COLO668 (cell line): ENCODE measurements around the gene HES3.

ENCODE experiments used
- DNase-seq: peaks from one replicate; lab custom pipeline; 2025; ENCODE audit not compliant: unreplicated experiment; lab: John Stamatoyannopoulos, UW

Gene HES3

DNA sequence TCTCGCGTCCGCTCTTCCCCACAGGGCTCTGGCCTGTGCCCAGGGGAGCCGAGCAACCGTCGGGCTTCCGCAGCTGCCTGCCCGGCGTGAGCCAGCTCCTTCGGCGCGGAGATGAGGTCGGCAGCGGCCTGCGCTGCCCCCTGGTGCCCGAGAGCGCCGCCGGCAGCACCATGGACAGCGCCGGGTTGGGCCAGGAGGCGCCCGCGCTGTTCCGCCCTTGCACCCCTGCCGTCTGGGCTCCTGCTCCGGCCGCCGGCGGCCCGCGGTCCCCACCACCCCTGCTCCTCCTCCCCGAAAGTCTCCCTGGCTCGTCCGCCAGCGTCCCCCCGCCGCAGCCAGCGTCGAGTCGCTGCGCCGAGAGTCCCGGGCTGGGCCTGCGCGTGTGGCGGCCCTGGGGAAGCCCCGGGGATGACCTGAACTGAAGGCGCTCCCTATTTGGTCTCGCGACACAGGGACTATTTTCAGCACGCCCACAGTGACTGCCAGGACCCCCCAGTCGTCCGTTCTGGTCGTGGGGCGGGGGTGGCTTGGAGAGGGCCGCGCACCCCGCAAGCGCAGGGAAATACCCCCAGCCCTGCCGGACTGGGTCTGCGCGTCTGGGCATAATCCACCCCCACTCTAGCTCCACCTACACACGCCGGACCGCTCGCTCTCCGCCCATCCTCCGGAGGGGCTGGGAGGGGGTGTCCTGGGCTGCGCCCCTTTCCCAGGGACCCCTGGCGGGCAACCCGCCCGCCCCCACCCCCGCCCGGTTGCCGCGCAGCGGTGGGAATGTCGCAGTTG, 1.3 kb downstream of the HES3 start:
- peak; percentile 96 for DNase-seq

GRCh38 chr1:6245869-6246496, 2.0 kb downstream of the HES3 start:
- peak; percentile 72 for DNase-seq

DNA sequence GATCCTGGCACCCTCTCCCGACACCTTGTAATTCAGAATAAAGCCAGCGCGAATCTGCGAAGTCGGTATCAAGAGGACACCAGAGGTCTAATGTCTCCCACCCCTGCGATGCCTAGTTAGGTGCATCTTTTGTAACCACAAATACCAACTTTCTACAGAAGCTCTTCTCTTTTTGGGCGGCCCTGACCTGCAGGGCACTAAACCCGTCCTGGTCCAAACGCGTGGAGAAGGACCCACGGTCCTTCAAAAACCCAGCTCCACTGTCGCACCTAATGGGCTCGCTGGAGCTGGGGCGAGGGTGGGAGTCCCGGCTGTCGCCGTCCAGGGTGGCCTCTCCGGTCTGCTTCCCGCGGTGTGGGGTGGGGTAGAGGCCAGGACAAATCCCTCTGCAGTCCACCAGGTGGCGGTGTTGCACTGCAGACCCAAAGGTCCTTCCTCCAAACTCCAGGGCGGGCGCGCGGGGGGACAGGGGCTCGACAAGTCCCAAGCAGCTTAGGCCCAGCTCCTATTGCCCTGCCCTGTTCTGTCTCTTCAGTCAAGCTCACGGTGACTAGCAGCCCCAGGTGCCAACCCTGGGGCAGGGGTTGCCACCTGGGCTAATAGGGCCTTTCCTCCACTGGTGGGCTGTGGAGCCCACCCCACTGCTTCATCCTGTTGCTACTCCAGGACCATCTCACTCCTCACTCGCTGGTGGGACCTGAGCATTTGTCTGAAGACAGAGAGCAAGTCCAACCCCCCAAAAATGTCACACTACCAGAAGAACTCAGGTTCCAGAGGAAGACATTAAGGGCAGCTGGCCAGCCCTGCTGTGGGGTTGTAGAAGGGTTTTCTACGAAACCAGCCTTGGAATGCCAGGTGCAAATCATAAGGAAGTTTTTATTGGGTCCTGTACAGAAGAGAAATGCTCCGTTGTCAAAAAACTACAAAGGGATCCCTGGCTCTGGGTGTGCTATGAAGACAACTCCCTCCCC, 2.8 kb downstream of the HES3 start:
- DNase-seq, result peak; percentile 94

DNA sequence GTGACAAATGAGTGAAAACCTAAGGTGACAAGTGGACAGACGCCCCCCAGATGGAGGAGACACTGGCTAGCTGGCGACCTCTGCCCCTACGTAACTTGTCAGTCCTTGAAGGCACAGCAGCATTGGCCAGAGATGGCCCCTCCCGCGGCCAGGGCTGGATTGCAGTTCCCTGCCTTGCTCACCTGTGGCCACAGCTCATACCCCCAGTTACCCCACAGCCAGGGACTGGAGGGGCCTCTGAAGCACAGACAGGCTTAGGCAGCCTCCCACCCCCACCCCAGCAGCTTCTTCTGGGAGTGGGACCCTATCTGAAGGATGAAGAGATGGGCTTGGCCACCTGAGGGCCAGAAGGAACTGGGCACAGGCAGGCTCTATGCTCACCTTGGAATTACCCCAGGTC, 3.7 kb downstream of the HES3 start:
- no peak for DNase-seq

- no peak for DNase-seq
Observed at GRCh38 chr1:6248161-6248776, 4.3 kb downstream of the HES3 start.

DNA sequence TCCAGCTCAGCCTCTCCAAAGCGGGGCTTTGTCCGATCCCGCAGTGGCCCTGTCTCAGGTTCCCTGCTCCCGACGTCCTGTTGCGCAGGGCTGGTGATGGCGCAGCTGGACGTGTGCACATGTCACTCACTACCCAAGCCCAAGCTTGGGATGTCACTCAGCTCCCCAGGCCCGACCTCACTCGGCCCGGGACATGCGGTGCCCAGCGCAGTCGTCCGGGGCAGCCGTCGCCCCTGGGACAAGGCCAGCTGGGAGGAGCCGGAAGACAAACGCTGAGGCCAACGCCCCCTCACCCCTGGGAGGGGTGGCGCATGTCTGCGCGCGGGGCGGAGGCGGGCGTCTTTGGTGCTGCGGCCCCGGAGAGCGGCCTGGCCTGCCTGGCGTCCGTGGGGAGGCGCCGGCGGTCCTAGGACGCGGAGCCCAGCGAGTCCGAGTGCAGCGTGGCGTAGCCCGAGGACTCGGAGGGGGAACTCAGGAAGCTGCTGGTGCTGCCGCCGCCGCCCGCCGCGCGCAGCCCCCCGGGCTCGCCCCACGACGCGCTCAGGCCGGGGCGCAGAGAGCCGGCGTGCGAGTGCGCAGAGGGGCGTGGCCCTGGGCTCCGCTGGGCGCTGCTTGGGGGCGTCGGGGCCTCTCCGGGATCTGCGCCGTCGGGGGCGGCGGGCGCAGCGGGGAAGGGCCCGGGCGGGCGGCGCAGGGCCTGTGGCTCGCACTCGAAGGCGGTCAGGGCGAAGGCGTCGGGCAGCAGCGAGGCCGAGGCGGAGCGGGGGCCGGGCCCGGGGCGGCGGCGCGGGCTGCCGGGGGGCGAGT, 5.2 kb downstream of the HES3 start:
- peak; percentile 49 for DNase-seq

GRCh38 chr1:6249739-6250689, 6.0 kb downstream of the HES3 start:
- peak; percentile 81 for DNase-seq

DNA sequence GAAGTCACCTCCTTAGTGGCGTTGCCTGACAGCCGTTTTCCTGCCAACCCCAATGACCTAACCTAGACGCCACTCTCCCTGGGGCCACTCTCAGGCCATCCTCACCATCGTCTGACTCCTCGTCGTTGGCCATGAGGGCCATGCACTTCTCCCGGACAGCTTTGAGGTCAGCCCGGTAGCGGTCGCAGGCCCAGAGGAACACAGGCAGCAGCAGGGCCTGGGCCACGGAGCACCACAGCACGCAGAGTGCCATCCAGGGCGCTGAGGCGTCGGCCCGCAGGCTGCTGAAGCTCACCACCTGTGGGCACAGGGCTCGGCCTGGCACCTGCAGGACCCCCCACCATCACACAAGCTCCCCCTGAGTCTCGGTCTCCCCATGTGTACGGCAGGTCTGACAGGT, 7.3 kb downstream of the HES3 start:
- no peak for DNase-seq

- no peak for DNase-seq
Observed at GRCh38 chr1:6251681-6252373, 7.8 kb downstream of the HES3 start.

GRCh38 chr1:6252374-6252710, 8.4 kb downstream of the HES3 start:
- DNase-seq, result no peak

DNA sequence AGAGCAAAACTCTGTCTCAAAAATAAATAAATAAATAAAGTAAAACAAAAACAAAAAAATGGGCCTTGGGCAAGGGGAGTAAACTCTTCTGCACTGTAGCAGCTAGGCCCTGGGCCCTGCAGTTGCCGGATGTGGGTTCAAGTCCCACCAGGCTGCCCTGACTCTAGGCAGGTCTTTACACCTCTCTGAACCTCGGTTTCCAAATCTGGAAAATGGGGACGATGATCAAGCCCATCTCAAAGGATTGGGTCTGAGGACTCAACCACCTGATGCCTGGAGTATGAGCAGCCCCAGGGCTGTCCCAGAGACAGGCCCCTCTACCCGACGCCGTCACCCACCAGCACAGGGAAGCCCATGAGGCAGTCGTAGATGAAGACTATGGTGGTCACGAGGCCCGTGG, 9.4 kb downstream of the HES3 start:
- DNase-seq, result no peak

DNA sequence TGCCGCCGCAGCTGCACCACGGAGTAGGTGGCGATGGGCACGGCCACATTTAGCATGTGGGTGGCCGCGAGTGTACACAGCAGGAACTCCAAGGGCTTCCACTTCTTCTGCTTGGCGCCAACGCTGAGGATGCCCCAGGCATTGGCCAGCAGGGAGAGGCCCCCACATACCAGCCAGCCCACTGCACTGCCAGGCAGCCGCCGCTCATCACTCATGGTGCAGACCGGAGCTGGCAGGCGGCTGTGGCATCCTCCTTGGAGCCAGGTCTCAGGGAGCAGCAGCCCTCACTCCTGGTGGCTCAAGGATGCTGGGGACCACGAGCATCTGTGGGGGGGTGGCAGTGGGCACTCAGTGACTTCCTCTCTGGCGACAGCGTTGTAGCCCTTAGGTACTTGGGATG, 10.7 kb downstream of the HES3 start:
- DNase-seq, result no peak

DNA sequence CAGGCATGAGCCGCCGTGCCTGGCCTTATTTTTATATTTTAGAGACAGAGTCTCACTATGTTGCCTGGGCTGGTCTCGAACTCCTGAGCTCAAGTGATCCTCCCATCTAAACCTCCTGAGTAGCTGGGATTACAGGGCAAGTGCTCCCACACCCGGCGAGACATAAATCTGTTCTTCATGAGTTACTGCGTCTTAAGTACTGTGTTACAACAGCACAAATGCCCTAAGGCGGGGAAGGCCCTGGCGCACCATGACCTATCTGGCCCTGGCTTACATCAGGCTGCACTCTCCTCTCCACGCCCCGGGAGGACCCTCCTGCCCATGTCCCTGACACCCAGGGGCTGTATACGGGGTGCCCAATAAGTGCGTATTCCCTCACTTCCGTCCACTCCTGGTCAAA, 12.7 kb downstream of the HES3 start:
- DNase-seq, result no peak

DNA sequence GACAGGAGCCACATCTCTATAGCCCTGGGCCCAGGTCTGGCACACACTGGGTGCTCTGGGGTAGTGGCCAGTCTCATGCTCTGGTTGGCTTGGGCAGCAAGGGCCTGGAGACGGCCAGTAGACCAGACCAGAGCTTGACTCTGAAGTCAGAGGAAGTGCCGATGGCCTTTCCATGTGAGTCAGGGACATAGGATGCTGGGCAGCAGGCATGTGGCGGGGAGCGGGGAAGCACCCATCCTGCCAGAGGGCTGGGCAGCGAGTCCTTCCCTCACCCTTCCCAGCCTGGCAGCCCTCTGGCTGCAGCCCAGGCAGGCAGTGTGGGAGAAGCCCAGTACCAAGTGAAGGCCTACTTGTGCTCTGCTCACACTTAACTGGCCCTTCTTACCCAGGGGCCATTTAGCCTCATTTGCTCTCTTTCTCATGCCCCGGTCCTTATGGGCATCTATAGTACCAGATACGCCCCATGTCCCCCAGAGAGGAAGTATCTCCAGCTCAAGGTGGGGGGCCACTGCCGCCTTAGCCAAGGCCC, 13.6 kb downstream of the HES3 start:
- DNase-seq, result no peak

DNA sequence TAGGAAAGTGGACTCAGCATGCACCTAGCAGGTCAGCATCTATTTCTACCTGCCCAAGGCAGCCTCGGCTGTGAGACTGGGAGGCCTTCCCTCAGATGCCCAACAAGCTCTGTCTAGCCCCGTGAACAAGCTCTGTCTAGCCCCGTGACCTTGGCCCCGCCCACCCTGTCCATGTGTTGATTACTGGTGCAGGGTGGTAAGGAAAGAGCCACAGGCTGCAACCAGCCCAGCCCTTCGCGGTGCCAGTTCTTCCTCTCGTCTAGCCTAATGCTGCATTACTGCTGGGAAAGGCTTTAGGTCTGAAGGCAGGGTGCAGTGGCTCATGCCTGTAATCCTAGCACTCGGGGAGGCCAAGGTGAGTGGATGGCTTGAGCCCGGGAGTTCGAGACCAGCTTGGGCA, 14.7 kb downstream of the HES3 start:
- DNase-seq, result peak; percentile 45

GRCh38 chr1:6259491-6260362, 15.7 kb downstream of the HES3 start:
- peak; percentile 83 for DNase-seq

GRCh38 chr1:6260433-6260934, 16.5 kb downstream of the HES3 start:
- DNase-seq, result peak; percentile 68
